Measurements from ENCODE around the gene TLE2. TPM values are rescaled to one million over a fixed set of nuclear protein-coding genes. Genes with fewer than 3 reads are reported as not detected.
A peak's percentile ranks its signal among the peaks of the same experiment; 100 is the strongest.

TLE2 gene
- total and polyA plus RNA-seq, 2 experiments from 2014 or later: 36.2 to 71.1 TPM

GRCh38 chr19:3066482-3067049 is 37.5 kb upstream of the TLE2 start:
- no peaks in the 10 kb centered on the region for H4K20me1 ChIP-seq (ENCODE audit: insufficient read depth, poor library complexity, severe bottlenecking)
- H3K4me2 ChIP-seq: no peak overlapping the region
- peak overlapping the region; percentile 90 for H3K27ac ChIP-seq
- no peak overlapping the region for H2AFZ ChIP-seq
- H3K79me2 ChIP-seq: peaks cover 4% of the 10 kb centered on the region
- WGBS (ENCODE audit: low lambda C conversion rate, missing lambda C conversion rate): 82% methylated on average over 16 of the region's 16 CpGs
- no peaks in the 10 kb centered on the region for H3K36me3 ChIP-seq (replicated peaks; ENCODE audit: insufficient read depth, low read depth)
- peaks cover 17% of the 10 kb centered on the region for H3K4me1 ChIP-seq (ENCODE audit: insufficient read depth)
- DNase-seq (ENCODE audit: low spot score): no peak
- H3K9me2 ChIP-seq (replicated peaks; ENCODE audit: insufficient read depth): no peaks in the 10 kb centered on the region
- no peak overlapping the region for H3K4me3 ChIP-seq
- no peaks in the 10 kb centered on the region for H3K27me3 ChIP-seq
- H3K9me3 ChIP-seq (ENCODE audit: low read depth): no peaks in the 10 kb centered on the region
- TF ChIP-seq, protein P1, sequence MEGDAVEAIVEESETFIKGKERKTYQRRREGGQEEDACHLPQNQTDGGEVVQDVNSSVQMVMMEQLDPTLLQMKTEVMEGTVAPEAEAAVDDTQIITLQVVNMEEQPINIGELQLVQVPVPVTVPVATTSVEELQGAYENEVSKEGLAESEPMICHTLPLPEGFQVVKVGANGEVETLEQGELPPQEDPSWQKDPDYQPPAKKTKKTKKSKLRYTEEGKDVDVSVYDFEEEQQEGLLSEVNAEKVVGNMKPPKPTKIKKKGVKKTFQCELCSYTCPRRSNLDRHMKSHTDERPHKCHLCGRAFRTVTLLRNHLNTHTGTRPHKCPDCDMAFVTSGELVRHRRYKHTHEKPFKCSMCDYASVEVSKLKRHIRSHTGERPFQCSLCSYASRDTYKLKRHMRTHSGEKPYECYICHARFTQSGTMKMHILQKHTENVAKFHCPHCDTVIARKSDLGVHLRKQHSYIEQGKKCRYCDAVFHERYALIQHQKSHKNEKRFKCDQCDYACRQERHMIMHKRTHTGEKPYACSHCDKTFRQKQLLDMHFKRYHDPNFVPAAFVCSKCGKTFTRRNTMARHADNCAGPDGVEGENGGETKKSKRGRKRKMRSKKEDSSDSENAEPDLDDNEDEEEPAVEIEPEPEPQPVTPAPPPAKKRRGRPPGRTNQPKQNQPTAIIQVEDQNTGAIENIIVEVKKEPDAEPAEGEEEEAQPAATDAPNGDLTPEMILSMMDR (IDR thresholded peaks at IDR 0.05; ENCODE audit: poor library complexity): no peak
- TF ChIP-seq EZH2phosphoT487 (IDR thresholded peaks at IDR 0.05; ENCODE audit: low read depth, severe bottlenecking, unreplicated experiment): no peak
- no peak for TF ChIP-seq EZH2 (IDR thresholded peaks at IDR 0.05; ENCODE audit: borderline replicate concordance)

- H3K27me3 ChIP-seq: no peaks in the 10 kb centered on the region
- H3K36me3 ChIP-seq (replicated peaks; ENCODE audit: insufficient read depth, low read depth): no peaks in the 10 kb centered on the region
- peak overlapping the region; percentile 90 for H3K27ac ChIP-seq
- H2AFZ ChIP-seq: no peak overlapping the region
- DNase-seq (ENCODE audit: low spot score): peak; percentile 70
- H4K20me1 ChIP-seq (ENCODE audit: insufficient read depth, poor library complexity, severe bottlenecking): peaks cover 3% of the 10 kb centered on the region
- WGBS (ENCODE audit: low lambda C conversion rate, missing lambda C conversion rate): 40% methylated on average over 15 of the region's 15 CpGs
- H3K4me3 ChIP-seq: no peak overlapping the region
- peaks cover 12% of the 10 kb centered on the region for H3K79me2 ChIP-seq
- peaks cover 21% of the 10 kb centered on the region for H3K4me1 ChIP-seq (ENCODE audit: insufficient read depth)
- TF ChIP-seq EZH2 (IDR thresholded peaks at IDR 0.05; ENCODE audit: borderline replicate concordance) (no peak), EZH2phosphoT487 (IDR thresholded peaks at IDR 0.05; ENCODE audit: low read depth, severe bottlenecking, unreplicated experiment) (no peak)
- TF ChIP-seq, protein P1 (IDR thresholded peaks at IDR 0.05; ENCODE audit: poor library complexity): no peak
- H3K9me3 ChIP-seq (ENCODE audit: low read depth): no peaks in the 10 kb centered on the region
- H3K4me2 ChIP-seq: peak overlapping the region; percentile 38
- no peaks in the 10 kb centered on the region for H3K9me2 ChIP-seq (replicated peaks; ENCODE audit: insufficient read depth)
Measured at GRCh38 chr19:3065675-3066357, 36.7 kb upstream of the TLE2 start.

GRCh38 chr19:3064011-3064330 is 34.9 kb upstream of the TLE2 start:
- Histone ChIP-seq H3K36me3 (replicated peaks; ENCODE audit: insufficient read depth, low read depth) (no peaks in the 10 kb centered on the region), H3K27ac (no peak overlapping the region), H2AFZ (no peak overlapping the region), H3K4me2 (no peak overlapping the region), H3K4me1 (ENCODE audit: insufficient read depth) (peaks cover 28% of the 10 kb centered on the region), H3K27me3 (no peaks in the 10 kb centered on the region), H3K79me2 (peaks cover 30% of the 10 kb centered on the region), H3K9me2 (replicated peaks; ENCODE audit: insufficient read depth) (no peaks in the 10 kb centered on the region), H3K4me3 (no peak overlapping the region), H4K20me1 (ENCODE audit: insufficient read depth, poor library complexity, severe bottlenecking) (peaks cover 14% of the 10 kb centered on the region), H3K9me3 (ENCODE audit: low read depth) (no peaks in the 10 kb centered on the region)
- WGBS (ENCODE audit: low lambda C conversion rate, missing lambda C conversion rate): 95% methylated on average over 7 of the region's 7 CpGs
- TF ChIP-seq EZH2phosphoT487 (IDR thresholded peaks at IDR 0.05; ENCODE audit: low read depth, severe bottlenecking, unreplicated experiment): no peak
- TF ChIP-seq, protein P1 (IDR thresholded peaks at IDR 0.05; ENCODE audit: poor library complexity): no peak
- no peak for TF ChIP-seq EZH2 (IDR thresholded peaks at IDR 0.05; ENCODE audit: borderline replicate concordance)
- DNase-seq (ENCODE audit: low spot score): no peak
